RWPE1 (cell line): ENCODE results near the gene SNCB.

Source experiments
- CTCF ChIA-PET: fragments of 350-600 bp; sonication (Branson Sonifier 250); formaldehyde crosslinking; extraction: SDS; loops from one replicate; lab custom pipeline; 2021; lab: Yijun Ruan, JAX
- POLR2A ChIA-PET: fragments of 400-600 bp; formaldehyde crosslinking; extraction: SDS; loops from one replicate; lab custom pipeline; 2020; ENCODE audit warnings: antibody characterized with exemption; ENCODE audit not compliant: low non-redundant PET; lab: Yijun Ruan, JAX
- DNase-seq: peaks from one replicate; pipeline ENCODE4 v3.0.0; 2012; ENCODE audit warnings: low spot score
- H3K27ac ChIP-seq: fragments of 450-650 bp; 2 replicates; pipeline ENCODE4 v1.5.1; 2017
- CTCF ChIP-seq: fragments of 450-650 bp; conservative IDR thresholded peaks from 2 replicates; pipeline ENCODE4 v1.5.1; 2017; ENCODE audit warnings: low read depth, mild to moderate bottlenecking

Gene SNCB

GRCh38 chr5:176636426-176636825, 6.1 kb upstream of the SNCB start:
- TF ChIP-seq CTCF, result no peak
- DNase-seq, result no peak
- CTCF ChIA-PET, result no interaction called here
- POLR2A ChIA-PET, result no interaction called here
- no peak overlapping the region for H3K27ac ChIP-seq

- POLR2A ChIA-PET, result interaction anchor here (0.9 kb wide), 1 partner anchor 98 kb away, joined by 3 read pairs; no protein-coding TSS in a partner anchor
- no peak for DNase-seq
- H3K27ac ChIP-seq, result no peak overlapping the region
- CTCF ChIA-PET, result interaction anchor here (0.6 to 0.9 kb wide), 3 partner anchors 13 to 443 kb away, joined by 3 to 4 read pairs (median 3); no protein-coding TSS in a partner anchor
- no peak for TF ChIP-seq CTCF
Observed at GRCh38 chr5:176633598-176633997, 3.3 kb upstream of the SNCB start.

GRCh38 chr5:176632745-176633144, 2.4 kb upstream of the SNCB start:
- no peak for DNase-seq
- no peak overlapping the region for H3K27ac ChIP-seq
- no peak for TF ChIP-seq CTCF
- ChIA-PET POLR2A (no interaction called here), CTCF (interaction anchor here (0.6 to 0.7 kb wide), 3 partner anchors 28 to 225 kb away, joined by 3 to 4 read pairs (median 3); no protein-coding TSS in a partner anchor)

- no peak for TF ChIP-seq CTCF
- ChIA-PET POLR2A (no interaction called here), CTCF (interaction anchor here (0.6 to 1.0 kb wide), 5 partner anchors 20 to 441 kb away, joined by 3 to 4 read pairs (median 3); no protein-coding TSS in a partner anchor)
- DNase-seq, result no peak
- H3K27ac ChIP-seq, result no peak overlapping the region
Observed at GRCh38 chr5:176631383-176632200, 1.3 kb upstream of the SNCB start.

GRCh38 chr5:176630681-176631222, 418 bp upstream of the SNCB start:
- H3K27ac ChIP-seq, result no peak overlapping the region
- DNase-seq, result no peak
- CTCF ChIA-PET, result interaction anchor here (0.6 to 0.7 kb wide), 3 partner anchors 11 to 210 kb away, joined by 3 to 4 read pairs (median 3); no protein-coding TSS in a partner anchor
- no peak for TF ChIP-seq CTCF
- POLR2A ChIA-PET, result interaction anchor here (0.5 kb wide), 1 partner anchor 9 kb away, joined by 3 read pairs; no protein-coding TSS in a partner anchor

- TF ChIP-seq CTCF, result no peak
- H3K27ac ChIP-seq, result no peak overlapping the region
- ChIA-PET POLR2A (no interaction called here), CTCF (interaction anchor here (1.0 to 1.5 kb wide), 3 partner anchors 11 to 899 kb away, joined by 4 to 6 read pairs (median 5); no protein-coding TSS in a partner anchor)
- no peak for DNase-seq
Observed at GRCh38 chr5:176629317-176629852, 949 bp downstream of the SNCB start.
